BE2C (cell line): Measurements from ENCODE around the gene VPS39.

Source experiments
- DNase-seq: peaks from one replicate; pipeline ENCODE4 v3.0.0-alpha.2; 2020
- H3K27me3 ChIP-seq: fragments of 250-450 bp; sonication (Bioruptor Pico); 2 replicates; pipeline ENCODE4 v1.5.1; 2020; ENCODE audit warnings: mild to moderate bottlenecking
- H3K36me3 ChIP-seq: fragments of 250-450 bp; sonication (Bioruptor Pico); 2 replicates; pipeline ENCODE4 v1.5.1; 2020; ENCODE audit warnings: mild to moderate bottlenecking
- H3K4me1 ChIP-seq: fragments of 250-450 bp; sonication (Bioruptor Pico); 2 replicates; pipeline ENCODE4 v1.5.1; 2020
- H3K4me3 ChIP-seq: 2 replicates; pipeline ENCODE4 v1.5.1; 2011; ENCODE audit warnings: low read depth, low read length
- H3K9me3 ChIP-seq: fragments of 250-450 bp; sonication (Bioruptor Pico); 2 replicates; pipeline ENCODE4 v1.5.1; 2020
- CTCF ChIP-seq: IDR thresholded peaks from 2 replicates; pipeline ENCODE4 v1.5.1; 2012; ENCODE audit warnings: mild to moderate bottlenecking, low read depth, low read length

The VPS39 gene

DNA sequence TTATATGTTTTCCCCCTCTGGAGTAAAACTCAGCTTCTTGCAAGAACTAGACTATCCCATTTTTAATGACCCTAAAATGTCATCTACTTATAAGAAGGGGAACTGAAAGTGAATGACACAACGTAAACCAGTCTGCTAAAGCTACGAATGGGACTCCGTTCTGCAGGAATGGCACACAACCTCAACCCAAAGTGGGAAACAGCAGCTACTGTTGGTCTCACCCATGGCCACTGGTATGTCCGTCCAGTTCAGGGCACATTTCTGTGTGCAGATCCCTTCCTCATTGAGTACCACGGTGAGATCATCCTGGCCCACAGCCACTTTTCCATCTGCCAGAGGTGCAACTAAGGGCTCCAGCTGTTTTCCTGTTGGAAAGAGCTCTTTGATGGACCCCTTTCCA lies 23.8 kb downstream of the VPS39 start:
- Histone ChIP-seq H3K9me3 (no peaks in the 10 kb centered on the region), H3K36me3 (peaks cover 34% of the 10 kb centered on the region), H3K4me3 (no peak overlapping the region), H3K4me1 (no peaks in the 10 kb centered on the region; the same call in 1 of the 2 replicates), H3K27me3 (no peaks in the 10 kb centered on the region)
- no peak for TF ChIP-seq CTCF
- DNase-seq: no peak

GRCh38 chr15:42182961-42183360 lies 25.1 kb downstream of the VPS39 start:
- H3K27me3 ChIP-seq: no peaks in the 10 kb centered on the region
- H3K9me3 ChIP-seq: no peaks in the 10 kb centered on the region
- DNase-seq: no peak
- no peak overlapping the region for H3K4me3 ChIP-seq
- TF ChIP-seq CTCF: no peak
- no peaks in the 10 kb centered on the region; the same call in 1 of the 2 replicates for H3K4me1 ChIP-seq
- peaks cover 24% of the 10 kb centered on the region for H3K36me3 ChIP-seq

GRCh38 chr15:42182328-42182886 lies 25.7 kb downstream of the VPS39 start:
- TF ChIP-seq CTCF: no peak
- DNase-seq: no peak
- H3K36me3 ChIP-seq: peaks cover 28% of the 10 kb centered on the region

GRCh38 chr15:42178056-42178455 lies 30.0 kb downstream of the VPS39 start:
- Histone ChIP-seq H3K9me3 (no peaks in the 10 kb centered on the region), H3K4me1 (no peaks in the 10 kb centered on the region; the same call in 1 of the 2 replicates), H3K36me3 (peaks cover 15% of the 10 kb centered on the region), H3K4me3 (no peak overlapping the region), H3K27me3 (no peaks in the 10 kb centered on the region)
- no peak for TF ChIP-seq CTCF
- DNase-seq: no peak

More at GRCh38 chr15:42182328-42182886, 25.7 kb downstream of the VPS39 start:
- no peaks in the 10 kb centered on the region for H3K9me3 ChIP-seq
- H3K4me3 ChIP-seq: no peak overlapping the region
- no peaks in the 10 kb centered on the region for H3K27me3 ChIP-seq
- H3K4me1 ChIP-seq: no peaks in the 10 kb centered on the region; the same call in 1 of the 2 replicates

DNA sequence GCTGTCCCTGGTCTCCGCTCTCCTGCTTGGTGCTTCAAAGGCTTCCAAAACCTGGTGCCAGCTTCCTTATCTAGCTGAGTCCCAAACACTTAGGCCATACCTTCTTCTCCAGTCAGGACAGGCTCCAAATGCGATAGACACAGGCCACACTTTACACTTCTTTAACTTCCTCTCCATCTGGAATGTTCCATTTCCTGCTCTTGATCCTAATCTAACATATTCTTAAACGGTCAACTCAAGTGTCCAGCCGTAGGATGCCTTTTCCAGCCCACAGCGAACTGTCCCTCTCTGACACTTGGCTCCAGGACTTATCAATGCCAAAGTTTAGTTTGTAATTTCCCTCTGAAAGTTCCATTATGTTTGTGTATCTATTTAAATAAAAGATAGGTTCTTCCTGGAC lies 32.4 kb downstream of the VPS39 start:
- DNase-seq: no peak
- Histone ChIP-seq H3K27me3 (no peaks in the 10 kb centered on the region), H3K36me3 (peaks cover 32% of the 10 kb centered on the region), H3K4me1 (no peaks in the 10 kb centered on the region), H3K4me3 (no peak overlapping the region), H3K9me3 (no peaks in the 10 kb centered on the region)
- no peak for TF ChIP-seq CTCF

GRCh38 chr15:42172475-42172874 lies 35.6 kb downstream of the VPS39 start:
- TF ChIP-seq CTCF: no peak
- H3K9me3 ChIP-seq: no peaks in the 10 kb centered on the region
- no peaks in the 10 kb centered on the region for H3K27me3 ChIP-seq
- H3K4me3 ChIP-seq: no peak overlapping the region
- no peaks in the 10 kb centered on the region for H3K4me1 ChIP-seq
- peaks cover 27% of the 10 kb centered on the region for H3K36me3 ChIP-seq
- DNase-seq: no peak
